ENCODE data around the gene C22orf23.

- no peak for TF ChIP-seq USF2 (IDR thresholded peaks at IDR 0.05; ENCODE audit: low read depth, low read length)
- TF ChIP-seq USF2 (CRISPR knock-in tag; IDR thresholded peaks at IDR 0.05; ENCODE audit: borderline replicate concordance) = no peak
- no peak for TF ChIP-seq HBP1 (CRISPR knock-in tag; IDR thresholded peaks at IDR 0.05; ENCODE audit: low read depth)
These were observed 37.5 kb upstream of the C22orf23 start for GRCh38 chr22:37990862-37991261.

All from HepG2 (cell line).